ENCODE measurements around the gene DNPEP.

GRCh38 chr2:219327719-219328118 is 60.0 kb downstream of the DNPEP start:
- no peak for TF ChIP-seq CTCF (conservative IDR thresholded peaks at IDR 0.05)
- no peak for TF ChIP-seq ZFX (IDR thresholded peaks at IDR 0.05)

All from C4-2B (cell line).